HCT116 (cell line): ENCODE data around the gene UXS1. TPM values are rescaled to one million over a fixed set of nuclear protein-coding genes. Genes with fewer than 3 reads are reported as not detected.

ENCODE experiments used
- ATAC-seq: fragments of 200-7000 bp; cut with Tn5 transposase; 2 replicates; pipeline ENCODE4 v1.9.1; 2020; ENCODE audit warnings: mild to moderate bottlenecking, moderate library complexity
- BruUV-seq: library from RNA; stranded (reverse); fragments of 400-500 nt; replicated peaks from 2 replicates; lab custom pipeline; 2021; lab: Mats Ljungman, UMichigan
- CTCF ChIA-PET: fragments of 300-600 bp; sonication (Branson Sonifier 250); formaldehyde crosslinking; loops from one replicate; lab custom pipeline; 2021; ENCODE audit warnings: antibody characterized with exemption; lab: Charles Lee
- POLR2A ChIA-PET: fragments of 300-600, 350-600 bp; sonication (Branson Sonifier 250); formaldehyde crosslinking; loops from one replicate; lab custom pipeline; 2021; ENCODE audit warnings: antibody characterized with exemption; lab: Charles Lee
- RAD21 ChIA-PET, 2 experiments: fragments of 300-600 bp; sonication (Branson Sonifier 250); formaldehyde crosslinking; loops; one replicate each; lab custom pipeline; 2023; ENCODE audit warnings: low total read pairs in 2 of 2; ENCODE audit not compliant: uncharacterized antibody in 2 of 2, unreplicated experiment in 2 of 2, low non-redundant PET in 1 of 2; lab: Charles Lee
- DNase-seq: peaks from one replicate; pipeline ENCODE4 v3.0.0-alpha.2; 2010; ENCODE audit warnings: low read depth, low spot score
- H2AFZ ChIP-seq: fragments of 200-600 bp; shearing (Covaris generic), sonication (generic); 2 replicates; pipeline ENCODE4 v1.6.1; 2017; ENCODE audit warnings: low read depth, mixed run types, mixed read lengths, antibody characterized with exemption, low read length; ENCODE audit not compliant: poor library complexity, severe bottlenecking
- H3K27ac ChIP-seq: 2 replicates; pipeline ENCODE4 v1.5.1; 2012; ENCODE audit warnings: low read depth, low read length
- H3K27me3 ChIP-seq: fragments of 200-600 bp; sonication (generic); 2 replicates; pipeline ENCODE4 v1.6.1; 2016; ENCODE audit warnings: mixed run types, low read length, mixed read lengths; ENCODE audit not compliant: insufficient read depth
- H3K36me3 ChIP-seq, 2 experiments: fragments of 200-500 bp in 1 of 2; fragments of 200-600 bp in 1 of 2; sonication (Bioruptor generic) in 1 of 2; sonication (generic) in 1 of 2; 2 replicates each; pipeline versions ENCODE4 v1.5.1 to v1.6.1; 2014 to 2016; ENCODE audit warnings: low read length in 2 of 2, inconsistent platforms in 1 of 2, mixed read lengths in 1 of 2, mixed run types in 1 of 2; ENCODE audit not compliant: insufficient read depth in 2 of 2, control insufficient read depth in 1 of 2
- H3K4me1 ChIP-seq, 2 experiments: fragments of 200-600 bp in 1 of 2; sonication (generic) in 1 of 2; 2 replicates each; pipeline versions ENCODE4 v1.5.1 to v1.6.1; 2012 to 2017; ENCODE audit warnings: low read length in 2 of 2, inconsistent platforms in 1 of 2, mild to moderate bottlenecking in 1 of 2, mixed read lengths in 1 of 2, mixed run types in 1 of 2, moderate library complexity in 1 of 2; ENCODE audit not compliant: insufficient read depth in 2 of 2, control insufficient read depth in 1 of 2
- H3K4me2 ChIP-seq: fragments of 200-600 bp; sonication (generic); 2 replicates; pipeline ENCODE4 v1.6.1; 2017; ENCODE audit warnings: mixed run types, low read length, mixed read lengths
- H3K4me3 ChIP-seq, 2 experiments: fragments of 200-600 bp in 1 of 2; sonication (generic) in 1 of 2; replicated peaks in 1 of 2; 2 replicates each; pipeline ENCODE4 v1.5.1; 2011 to 2016; ENCODE audit warnings: low read length in 2 of 2, control low read depth in 1 of 2, low read depth in 1 of 2, mild to moderate bottlenecking in 1 of 2, mixed read lengths in 1 of 2, mixed run types in 1 of 2
- H3K79me2 ChIP-seq: fragments of 200-600 bp; sonication (generic); 2 replicates; pipeline ENCODE4 v1.6.1; 2017; ENCODE audit warnings: mild to moderate bottlenecking, mixed run types, low read length, moderate library complexity, mixed read lengths; ENCODE audit not compliant: insufficient read depth
- H3K9ac ChIP-seq: fragments of 200-600 bp; sonication (generic); 2 replicates; pipeline ENCODE4 v1.6.1; 2016; ENCODE audit warnings: low read length, mixed read lengths
- H3K9me2 ChIP-seq: fragments of 200-600 bp; sonication (generic), shearing (Covaris generic); 2 replicates; pipeline ENCODE4 v1.6.1; 2017; ENCODE audit warnings: mixed run types, mild to moderate bottlenecking, moderate library complexity; ENCODE audit not compliant: insufficient read depth
- H3K9me3 ChIP-seq, 2 experiments: fragments of 200-500 bp in 1 of 2; fragments of 200-600 bp in 1 of 2; sonication (Bioruptor generic) in 1 of 2; sonication (generic) in 1 of 2; 2 replicates each; pipeline ENCODE4 v1.6.1; 2014 to 2017; ENCODE audit warnings: low read length in 2 of 2, mixed read lengths in 2 of 2, inconsistent platforms in 1 of 2, low read depth in 1 of 2, mild to moderate bottlenecking in 1 of 2, mixed run types in 1 of 2, moderate library complexity in 1 of 2; ENCODE audit not compliant: control insufficient read depth in 1 of 2, insufficient read depth in 1 of 2
- H4K20me1 ChIP-seq: fragments of 200-600 bp; sonication (generic), shearing (Covaris generic); 2 replicates; pipeline ENCODE4 v1.6.1; 2017; ENCODE audit warnings: mixed run types, mild to moderate bottlenecking, moderate library complexity; ENCODE audit not compliant: insufficient read depth
- CBX3 ChIP-seq: IDR thresholded peaks from 2 replicates; pipeline ENCODE4 v1.6.1; 2012; ENCODE audit warnings: low read depth
- CEBPB ChIP-seq: IDR thresholded peaks from 2 replicates; pipeline ENCODE4 v1.6.1; 2012; ENCODE audit warnings: low read depth
- CTCF ChIP-seq, 3 experiments: fragments of 200-600 bp in 1 of 3; sonication (generic) in 1 of 3; IDR thresholded peaks in 2 of 3; conservative IDR thresholded peaks in 1 of 3; 2 replicates each; pipeline ENCODE4 v1.5.1; 2012 to 2017; ENCODE audit warnings: low read depth in 2 of 3, low read length in 2 of 3, antibody characterized with exemption in 1 of 3, borderline replicate concordance in 1 of 3, control low read depth in 1 of 3, mild to moderate bottlenecking in 1 of 3, mixed read lengths in 1 of 3, mixed run types in 1 of 3, moderate library complexity in 1 of 3; ENCODE audit not compliant: insufficient read depth in 1 of 3
- EGR1 ChIP-seq: IDR thresholded peaks from 2 replicates; pipeline ENCODE4 v1.6.1; 2012; ENCODE audit warnings: low read depth
- EZH2 ChIP-seq: fragments of 200-600 bp; sonication (generic); IDR thresholded peaks from 2 replicates; pipeline ENCODE4 v1.6.1; 2017; ENCODE audit warnings: antibody characterized with exemption, mixed run types
- EZH2phosphoT487 ChIP-seq: fragments of 200-600 bp; IDR thresholded peaks from 2 replicates; pipeline ENCODE4 v1.6.1; 2018; ENCODE audit warnings: antibody characterized with exemption, borderline replicate concordance
- FOSL1 ChIP-seq: IDR thresholded peaks from 2 replicates; pipeline ENCODE4 v1.6.1; 2012; ENCODE audit warnings: low read depth
- JUND ChIP-seq: IDR thresholded peaks from 2 replicates; pipeline ENCODE4 v1.6.1; 2012
- POLR2A ChIP-seq: IDR thresholded peaks from 2 replicates; pipeline ENCODE4 v1.7.0; 2011; ENCODE audit warnings: borderline replicate concordance; ENCODE audit not compliant: insufficient read depth, insufficient read length; ENCODE audit errors: extremely low read depth
- POLR2AphosphoS5 ChIP-seq: IDR thresholded peaks from 2 replicates; pipeline ENCODE4 v1.6.1; 2011; ENCODE audit warnings: mild to moderate bottlenecking, low read depth, low read length, moderate library complexity
- RAD21 ChIP-seq: IDR thresholded peaks from 2 replicates; pipeline ENCODE4 v1.6.1; 2012; ENCODE audit warnings: low read depth, mild to moderate bottlenecking
- SIN3A ChIP-seq: IDR thresholded peaks from 2 replicates; pipeline ENCODE4 v1.6.1; 2012; ENCODE audit warnings: low read depth
- SRF ChIP-seq: IDR thresholded peaks from 2 replicates; pipeline ENCODE4 v1.6.1; 2012; ENCODE audit warnings: low read depth
- TCF7L2 ChIP-seq: IDR thresholded peaks from 2 replicates; pipeline ENCODE4 v1.7.0; 2011; ENCODE audit warnings: borderline replicate concordance, inconsistent platforms; ENCODE audit not compliant: insufficient read depth, insufficient read length; ENCODE audit errors: extremely low read depth
- YY1 ChIP-seq: IDR thresholded peaks from 2 replicates; pipeline ENCODE4 v1.6.1; 2011; ENCODE audit warnings: low read length, low read depth, moderate library complexity, mild to moderate bottlenecking; ENCODE audit not compliant: insufficient replicate concordance; ENCODE audit errors: extremely low read depth
- ZBTB33 ChIP-seq: IDR thresholded peaks from 2 replicates; pipeline ENCODE4 v1.6.1; 2011; ENCODE audit warnings: mild to moderate bottlenecking, low read length, moderate library complexity; ENCODE audit not compliant: insufficient replicate concordance; ENCODE audit errors: extremely low read depth
- ZFX ChIP-seq: fragments of 450-650 bp; IDR thresholded peaks from 2 replicates; pipeline ENCODE4 v1.6.1; 2017
- intact Hi-C: fragments of 100-400 bp; cut with micrococcal nuclease; formaldehyde crosslinking; loops from 2 replicates; pipeline ENCODE4 v1.10.0; 2022
- total RNA-seq: library from RNA; stranded (reverse); gene quantifications from one replicate; pipeline ENCODE4 v1.2.1, GENCODE V29; 2021; ENCODE audit not compliant: unreplicated experiment

UXS1 gene
- total RNA-seq, 1 experiment from 2014 or later, result 45.7 TPM

GRCh38 chr2:106089611-106090010, 104.5 kb downstream of the UXS1 start:
- H3K9me2 ChIP-seq, result no peaks in the 10 kb centered on the region
- no peak for ATAC-seq
- ChIA-PET POLR2A (no interaction called here), RAD21 (no interaction called here), CTCF (no interaction called here)
- H2AFZ ChIP-seq, result no peak overlapping the region
- no peaks in the 10 kb centered on the region for H3K27me3 ChIP-seq
- H3K9me3 ChIP-seq, result no peaks in the 10 kb centered on the region
- no peaks in the 10 kb centered on the region for H3K4me1 ChIP-seq
- H3K4me3 ChIP-seq, result no peak overlapping the region
- no peak overlapping the region for H3K27ac ChIP-seq
- H3K4me2 ChIP-seq, result no peak overlapping the region
- no peaks in the 10 kb centered on the region for H3K79me2 ChIP-seq
- DNase-seq, result no peak
- BruUV-seq, result no TSS peak
- H4K20me1 ChIP-seq, result no peaks in the 10 kb centered on the region
- no peak for TF ChIP-seq TCF7L2
- TF ChIP-seq ZFX, result no peak
- TF ChIP-seq YY1, result no peak
- TF ChIP-seq CBX3, result no peak
- no peak for TF ChIP-seq SRF
- no peak for TF ChIP-seq POLR2A
- no peak for TF ChIP-seq SIN3A
- TF ChIP-seq EZH2, result no peak
- TF ChIP-seq POLR2AphosphoS5, result no peak
- no peak for TF ChIP-seq EZH2phosphoT487
- no peak for TF ChIP-seq RAD21
- no peak for TF ChIP-seq JUND
- no peak for TF ChIP-seq EGR1
- no peak for TF ChIP-seq ZBTB33
- no peak for TF ChIP-seq CTCF (IDR thresholded peaks at IDR 0.05 in 2 of 3, conservative IDR thresholded peaks at IDR 0.05 in 1 of 3; ENCODE audit: borderline replicate concordance in 1 of 3, insufficient read depth in 1 of 3, low read depth in 2 of 3, low read length in 2 of 3)
- TF ChIP-seq FOSL1, result no peak
- TF ChIP-seq CEBPB, result no peak
- intact Hi-C loops, result loop anchor here (5.0 to 10.0 kb wide), 2 partner anchors 175 to 512 kb away; no protein-coding TSS in a partner anchor
- H3K36me3 ChIP-seq, result no peaks in the 10 kb centered on the region
- no peak overlapping the region for H3K9ac ChIP-seq
